Colon (tissue), 2 donors: ENCODE results near the gene ATP7B.
"Not testable (repeated sequence)": the region's sequence is repeated elsewhere in the genome, so short reads cannot be mapped to it uniquely, and the experiment has no call there.

Experiments used
- FAIRE-seq: peaks from 2 replicates; lab custom pipeline; 2012; peaks lifted over from hg19 to GRCh38; lab: Jason Lieb, UNC
- donor health status: control.
- donor health status: control.

Gene ATP7B

DNA sequence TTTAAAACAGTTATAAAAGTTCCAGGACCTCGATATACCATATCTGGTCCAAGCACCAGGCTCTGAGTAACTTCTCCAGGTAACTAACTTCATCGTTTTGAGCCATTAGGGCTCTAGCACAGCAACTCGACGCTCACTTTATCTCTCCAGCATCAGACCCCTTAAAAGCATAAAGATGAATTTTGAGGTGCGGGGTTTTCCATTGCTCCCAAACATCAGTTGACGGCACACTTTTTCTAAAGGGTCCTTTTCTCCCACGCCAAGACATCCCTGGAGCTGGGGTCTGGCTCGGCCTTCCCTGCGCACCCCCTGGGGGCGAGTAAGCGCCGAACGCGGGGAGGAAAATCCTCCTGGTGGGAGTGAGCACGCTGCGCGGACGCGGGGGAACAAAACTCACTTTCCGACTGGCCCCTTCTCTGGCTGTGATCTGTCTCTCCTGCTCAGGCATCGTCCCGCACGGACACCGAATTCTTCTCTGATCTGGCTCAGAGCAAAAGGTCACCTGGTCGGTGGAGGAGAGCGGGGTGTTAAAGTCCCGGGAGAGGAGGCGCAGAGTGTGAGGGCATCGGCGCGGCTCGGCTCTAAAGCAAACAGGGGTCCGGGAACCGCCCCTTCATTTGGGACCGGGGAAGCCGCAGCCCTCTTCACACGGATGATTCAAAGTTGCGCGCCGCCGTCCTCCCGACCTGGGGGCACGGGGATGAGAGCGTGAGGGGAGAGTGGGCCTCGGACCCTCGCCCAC lies at the start of gene ATP7B:
ATP7B (minus strand) TSS at position 561 of the 742 bp plus-strand sequence; CDS start at position 448, 113 bp downstream.
- FAIRE-seq, result no peak

DNA sequence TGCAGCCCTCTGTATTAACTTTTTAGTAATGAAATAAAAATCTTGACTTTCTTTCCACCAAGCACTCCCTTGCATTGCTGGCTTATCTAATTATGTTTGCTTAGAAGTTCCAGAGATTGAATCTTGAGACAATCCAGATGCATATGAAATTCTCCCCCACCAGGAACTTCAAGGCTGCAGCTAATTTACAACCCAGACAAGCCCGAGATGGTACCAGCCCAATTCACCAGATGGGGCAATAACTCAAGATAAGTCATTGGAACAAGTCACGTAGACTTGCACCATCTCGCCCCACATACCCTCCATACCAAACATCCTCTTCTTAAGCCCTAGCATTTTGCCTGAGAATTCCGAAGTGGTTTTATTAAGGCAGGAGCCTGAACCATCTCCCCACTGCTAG lies 42.2 kb upstream of the ATP7B start:
- no peak for FAIRE-seq

DNA sequence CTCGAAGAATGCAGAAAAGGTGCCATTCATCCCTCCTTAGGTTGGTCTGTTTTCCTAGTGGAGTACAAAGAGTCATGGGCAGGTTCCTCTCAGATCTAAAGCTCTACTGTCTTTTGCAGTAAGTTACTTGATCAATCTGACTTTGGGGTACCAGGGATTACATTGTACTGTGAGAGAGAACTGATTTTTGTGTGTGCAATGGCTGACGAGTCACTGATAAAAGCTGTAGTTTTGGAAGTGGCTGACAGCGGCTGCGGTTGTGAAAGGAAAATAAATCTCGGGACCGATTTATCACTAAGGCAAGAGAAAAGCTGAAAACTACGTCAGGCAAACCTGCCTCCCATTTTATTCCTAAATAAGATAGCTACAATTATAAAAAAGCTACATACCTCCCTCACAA lies 40.1 kb upstream of the ATP7B start:
- FAIRE-seq, result no peak

DNA sequence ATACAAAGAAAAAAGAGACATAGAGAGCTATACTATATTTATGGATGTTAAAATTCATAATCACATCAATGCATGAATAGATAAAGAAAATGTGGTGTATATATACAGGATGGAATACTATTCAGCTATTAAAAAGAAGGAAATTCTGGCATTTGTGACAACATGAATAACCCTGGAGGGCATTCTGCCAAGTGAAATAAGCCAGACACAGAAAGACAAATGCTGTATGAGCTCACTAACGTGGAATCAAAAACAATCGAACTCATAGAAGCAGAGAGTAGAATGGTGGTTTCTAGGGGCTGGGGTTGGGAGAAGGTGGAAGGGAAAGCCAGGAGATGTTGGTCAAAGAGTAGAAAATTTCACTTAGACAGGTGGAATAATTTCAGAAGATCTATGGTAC lies 37.3 kb upstream of the ATP7B start:
- no peak for FAIRE-seq

DNA sequence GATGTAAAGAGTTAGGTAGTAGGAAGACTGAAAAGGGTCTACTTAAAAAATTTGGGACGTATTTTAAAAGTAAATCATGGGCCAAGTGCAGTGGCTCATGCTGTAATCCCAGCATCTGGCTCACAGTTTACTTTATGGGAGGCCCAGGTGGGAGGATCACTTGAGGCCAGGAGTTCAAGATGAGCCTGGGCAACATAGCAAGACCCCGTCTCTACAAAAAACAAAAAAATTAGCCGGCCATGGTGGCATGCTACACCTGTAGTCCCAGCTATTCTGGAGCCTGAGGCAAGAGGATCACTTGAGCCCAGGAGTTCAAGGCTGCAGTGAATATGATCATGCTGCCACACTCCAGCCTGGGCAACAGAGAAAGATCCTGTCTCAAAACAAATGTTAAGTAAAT lies 36.2 kb upstream of the ATP7B start:
- no peak for FAIRE-seq

DNA sequence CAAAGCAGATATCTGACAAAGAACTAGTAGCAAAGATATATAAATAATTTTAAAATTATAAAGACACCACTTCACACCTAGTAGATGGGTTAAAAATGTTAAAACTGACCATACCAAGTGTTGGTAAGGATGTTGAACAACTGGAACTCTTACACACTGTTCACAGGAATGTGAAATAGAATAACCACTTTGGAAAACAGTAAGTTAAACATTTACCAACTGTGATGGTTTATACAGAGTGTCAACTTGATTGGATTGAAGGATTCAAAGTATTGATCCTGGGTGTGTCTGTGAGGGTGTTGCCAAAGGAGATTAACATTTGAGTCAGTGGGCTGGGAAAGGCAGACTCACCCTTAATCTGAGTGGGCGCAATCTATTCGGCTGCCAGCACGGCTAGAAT lies 32.4 kb upstream of the ATP7B start:
- FAIRE-seq, result no peak

DNA sequence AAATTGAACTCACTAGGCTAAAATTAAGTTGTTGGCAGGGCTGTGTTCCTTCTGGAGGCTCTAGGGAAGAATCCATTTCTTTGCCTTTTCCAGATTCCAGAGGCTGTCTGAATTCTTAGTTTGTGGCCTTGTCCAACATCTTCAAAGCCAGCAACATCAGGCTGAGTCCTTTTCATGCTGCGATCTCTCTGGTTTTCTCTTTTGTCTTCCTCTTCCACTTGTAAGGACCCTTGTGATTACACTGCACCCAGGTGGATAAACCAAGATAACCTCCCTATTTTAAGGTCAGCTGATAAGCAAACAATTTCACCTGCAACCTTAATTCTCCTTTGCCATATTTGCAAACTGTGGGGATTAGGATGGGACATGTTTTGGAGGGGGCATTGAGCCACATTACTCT lies 24.8 kb upstream of the ATP7B start:
- FAIRE-seq, result no peak

DNA sequence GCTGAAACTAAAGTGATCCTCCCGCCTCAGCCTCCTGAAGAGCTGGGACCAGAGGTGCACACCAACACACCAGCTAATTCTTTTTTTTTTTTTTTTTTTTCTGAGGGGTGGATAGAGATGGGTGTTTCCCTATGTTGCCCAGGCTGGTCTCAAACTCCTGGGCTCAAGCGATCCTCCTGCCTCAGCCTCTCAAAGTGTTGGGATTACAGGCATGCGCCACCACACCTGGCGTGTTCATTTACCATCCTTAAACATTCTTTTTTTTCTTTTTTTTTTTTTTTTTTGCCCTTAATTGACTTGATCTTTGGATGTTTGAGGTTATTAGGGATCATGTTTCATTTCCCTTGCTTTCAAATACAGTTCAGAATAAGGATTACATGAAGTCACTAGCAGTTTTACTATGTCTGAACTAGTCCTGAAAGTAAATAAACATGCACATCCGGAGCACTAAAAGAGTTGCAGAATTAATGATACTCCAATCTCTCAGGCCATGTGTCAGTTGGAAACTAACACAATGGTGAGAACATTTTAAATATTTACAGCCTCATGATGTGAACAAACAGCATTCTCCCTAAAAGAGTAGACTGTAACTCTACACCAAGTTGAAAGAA lies 23.5 kb upstream of the ATP7B start:
- no peak for FAIRE-seq

DNA sequence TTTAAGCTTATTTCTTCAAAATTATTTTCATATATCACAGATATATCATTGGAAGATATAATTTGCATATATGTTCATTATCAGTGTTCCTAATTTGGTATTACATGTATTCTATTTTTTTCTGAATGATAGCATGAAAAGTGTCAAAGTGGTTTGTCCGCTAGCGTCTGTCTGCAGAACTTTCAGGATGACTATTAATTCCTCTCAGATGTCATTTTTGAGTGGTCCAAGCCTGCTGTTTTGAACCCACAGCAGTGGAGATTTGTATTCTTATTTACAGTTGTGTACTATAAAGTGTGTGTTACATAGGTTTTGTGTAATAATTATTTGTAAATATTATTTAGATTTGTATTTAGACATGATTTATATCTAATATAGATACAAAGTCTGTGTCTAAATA lies 21.8 kb upstream of the ATP7B start:
- no peak for FAIRE-seq

DNA sequence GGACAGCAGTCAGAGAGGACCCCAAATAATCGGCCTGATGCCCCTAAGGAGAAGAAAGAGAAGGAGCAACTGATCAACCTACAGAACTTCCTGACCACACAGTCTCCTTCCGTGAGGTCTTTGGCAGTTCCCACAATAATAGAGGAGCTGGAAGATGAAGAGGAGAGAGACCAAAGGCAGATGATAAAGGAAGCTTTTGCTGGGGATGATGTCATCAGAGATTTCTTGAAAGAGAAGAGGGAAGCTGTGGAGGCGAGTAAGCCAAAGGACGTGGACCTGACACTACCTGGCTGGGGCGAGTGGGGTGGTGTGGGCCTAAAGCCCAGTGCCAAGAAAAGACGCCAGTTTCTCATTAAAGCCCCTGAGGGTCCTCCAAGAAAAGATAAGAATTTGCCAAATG lies 19.2 kb upstream of the ATP7B start:
- not testable (repeated sequence) for FAIRE-seq

DNA sequence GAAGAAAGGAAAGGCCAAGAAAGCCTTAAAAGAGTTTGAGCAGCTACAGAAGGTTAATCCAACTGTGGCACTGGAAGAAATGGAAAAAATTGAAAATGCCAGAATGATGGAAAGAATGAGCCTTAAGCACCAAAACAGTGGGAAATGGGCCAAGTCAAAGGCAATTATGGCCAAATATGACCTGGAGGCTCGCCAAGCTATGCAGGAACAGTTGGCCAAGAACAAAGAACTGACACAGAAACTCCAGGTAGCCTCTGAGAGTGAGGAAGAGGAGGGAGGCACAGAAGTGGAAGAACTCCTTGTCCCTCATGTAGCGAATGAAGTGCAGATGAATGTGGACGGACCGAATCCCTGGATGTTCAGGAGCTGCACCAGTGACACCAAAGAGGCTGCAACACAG lies 18.3 kb upstream of the ATP7B start:
- no peak for FAIRE-seq

DNA sequence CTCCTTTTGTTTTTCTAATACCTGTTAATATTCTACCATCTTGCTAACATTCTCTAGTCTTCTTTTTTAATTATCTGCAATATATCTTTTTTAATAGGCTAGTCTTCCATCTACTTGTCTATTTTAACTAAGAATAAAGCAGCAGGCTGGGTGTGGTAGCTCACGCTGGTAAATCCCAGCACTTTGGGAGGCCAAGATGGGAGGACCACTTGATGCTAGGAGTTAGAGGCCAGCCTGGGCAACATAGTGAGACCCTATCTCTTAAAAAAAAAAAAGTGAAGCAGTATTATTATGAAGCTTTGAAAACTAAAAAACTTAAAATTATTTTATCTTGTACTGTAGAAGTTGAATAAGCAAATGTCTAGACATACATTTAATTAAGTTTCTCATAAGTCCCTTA lies 16.6 kb upstream of the ATP7B start:
- FAIRE-seq, result no peak

DNA sequence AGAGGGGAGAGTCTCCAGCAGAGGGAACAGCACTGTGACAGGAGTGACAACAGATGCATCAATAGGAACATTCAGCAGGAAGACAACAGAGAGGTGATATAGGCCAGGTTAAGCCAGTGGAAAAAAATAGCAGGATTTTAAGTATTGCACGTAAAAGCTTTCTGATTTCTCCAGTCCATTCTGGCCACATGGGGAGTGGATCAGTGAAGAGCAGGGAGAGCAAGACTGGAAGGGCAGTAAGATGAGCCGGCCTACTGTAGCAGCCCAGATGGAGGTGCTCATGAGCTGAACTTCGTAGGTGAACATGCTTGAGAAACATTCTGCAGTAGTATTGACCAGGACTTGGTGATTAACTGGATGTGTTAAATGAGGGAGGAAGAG lies 15.0 kb upstream of the ATP7B start:
- FAIRE-seq, result no peak

DNA sequence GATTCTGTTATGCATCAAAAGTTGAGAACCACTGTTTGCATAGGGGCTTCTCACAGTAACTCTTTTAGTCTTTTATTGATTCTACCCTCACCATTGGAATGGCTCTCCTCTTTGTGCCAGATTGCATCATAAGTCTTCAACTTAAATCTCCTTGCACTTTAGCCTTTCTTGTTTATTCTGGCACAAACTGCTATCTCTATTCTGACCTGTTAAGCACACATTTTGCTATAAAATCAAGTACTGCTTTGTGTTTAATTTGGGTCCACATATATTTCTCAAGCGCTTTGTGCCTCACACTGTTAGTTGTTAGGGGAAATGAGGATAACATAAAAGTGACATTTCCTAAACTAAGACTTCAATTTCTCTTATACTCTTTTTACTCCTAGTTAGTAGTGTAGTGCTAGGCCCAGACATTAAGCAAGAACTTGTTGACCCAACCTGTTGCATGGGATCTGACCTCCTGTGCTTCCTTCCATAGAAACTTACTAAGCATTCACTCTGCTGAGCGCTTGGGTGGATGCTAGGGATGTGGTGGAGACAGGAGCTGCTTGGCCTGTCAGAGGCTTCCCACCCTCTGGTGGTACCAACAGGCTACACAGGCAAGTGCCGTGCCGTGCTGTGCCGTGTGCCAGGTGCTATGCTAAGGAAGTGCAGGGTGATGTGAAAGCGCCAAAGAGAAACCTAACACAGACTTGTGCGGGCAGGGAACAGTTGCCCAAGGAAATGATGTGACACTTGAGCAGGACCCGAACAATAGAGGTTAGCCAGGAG lies 14.4 kb upstream of the ATP7B start:
- FAIRE-seq, result no peak

DNA sequence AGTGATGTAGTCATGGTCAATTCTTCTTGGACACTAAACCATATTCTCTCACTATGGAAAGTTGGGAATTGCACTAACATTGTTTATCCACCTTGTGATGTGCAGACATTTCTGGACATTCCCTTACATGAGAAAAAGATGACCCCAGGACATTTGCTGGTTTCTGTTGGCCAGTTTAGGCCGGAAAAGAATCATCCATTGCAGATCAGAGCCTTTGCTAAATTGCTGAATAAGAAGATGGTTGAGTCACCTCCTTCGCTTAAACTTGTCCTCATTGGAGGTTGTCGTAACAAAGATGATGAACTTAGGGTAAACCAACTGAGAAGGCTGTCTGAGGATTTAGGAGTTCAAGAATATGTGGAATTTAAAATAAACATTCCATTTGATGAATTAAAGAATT lies 13.2 kb upstream of the ATP7B start, which contains the start of gene UTP14C:
UTP14C (plus strand) TSS at position 211 of the 400 bp plus-strand sequence. CDS start 4,114 bp downstream, outside the sequence.
- FAIRE-seq, result no peak

DNA sequence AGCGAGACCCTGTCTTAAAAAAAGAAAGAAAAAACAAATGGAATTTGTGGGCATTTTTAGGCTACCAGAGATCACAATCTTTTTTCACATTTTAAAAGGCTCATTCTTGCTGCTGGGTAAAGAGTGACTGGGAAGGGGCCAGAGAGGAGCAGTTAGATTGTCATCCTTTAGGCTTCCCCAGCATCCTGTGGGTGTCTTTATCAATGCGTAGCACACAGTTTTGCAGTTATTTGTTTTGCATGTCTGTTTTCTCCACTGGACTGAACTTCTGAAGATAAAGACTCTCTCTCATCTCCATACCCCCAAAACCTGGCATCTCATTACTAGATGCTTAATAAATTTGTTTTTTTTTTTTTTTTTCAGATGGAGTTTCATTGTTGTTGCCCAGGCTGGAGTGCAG lies 11.1 kb upstream of the ATP7B start:
- FAIRE-seq, result no peak

DNA sequence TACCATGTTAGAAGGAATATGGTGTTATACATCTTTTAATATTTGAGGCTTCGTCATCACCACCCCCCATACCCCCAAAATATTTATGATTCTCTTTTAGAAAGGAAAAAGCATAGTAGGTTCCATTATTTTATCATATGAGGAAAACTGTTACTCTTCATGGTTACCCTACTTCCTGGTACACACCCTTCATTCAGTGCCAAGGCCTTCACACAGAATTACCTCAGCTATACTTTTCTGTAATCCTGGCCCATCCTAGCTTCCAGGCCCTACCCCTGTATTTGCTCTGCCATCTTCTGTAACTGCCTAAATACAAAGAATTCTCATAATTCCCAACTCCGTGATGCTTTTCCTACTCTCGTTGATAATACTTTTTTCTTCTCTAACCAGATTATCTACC lies 8.9 kb upstream of the ATP7B start:
- FAIRE-seq, result no peak

DNA sequence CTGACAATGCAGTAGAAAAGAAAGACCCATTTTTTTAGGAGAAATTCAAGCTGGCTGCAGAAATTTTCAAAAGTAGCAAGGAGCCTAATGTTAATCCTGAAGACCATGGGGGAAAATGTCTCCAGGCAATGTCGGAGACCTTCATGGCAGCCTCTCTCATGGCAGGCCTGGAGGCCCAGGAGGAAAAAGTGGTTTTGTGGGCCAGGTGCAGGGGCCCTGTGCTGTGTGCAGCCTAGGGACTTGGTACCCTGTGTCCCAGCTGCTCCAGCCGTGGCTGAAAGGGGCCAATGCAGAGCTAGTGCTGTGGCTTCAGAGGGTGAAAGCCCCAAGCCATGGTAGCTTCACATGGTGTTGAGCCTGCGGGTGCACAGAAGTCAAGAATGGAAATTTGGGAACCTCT lies 5.0 kb upstream of the ATP7B start:
- no peak for FAIRE-seq

DNA sequence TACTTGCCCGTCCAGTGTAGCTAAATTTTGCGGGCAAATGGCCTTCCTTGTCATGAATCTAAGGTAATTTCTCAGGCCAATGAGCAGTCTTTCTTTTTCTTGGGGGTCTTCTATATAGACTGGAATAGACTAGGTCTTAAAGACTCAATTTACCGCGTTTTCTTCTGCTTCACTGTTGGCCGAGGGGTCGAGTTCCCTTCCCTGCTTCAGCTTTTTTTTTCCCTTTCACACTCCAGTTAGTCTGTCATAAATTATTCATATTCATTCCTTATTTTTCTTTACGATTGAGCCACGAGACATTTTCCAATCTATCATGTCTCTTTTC lies 1.2 kb upstream of the ATP7B start:
- no peak for FAIRE-seq

DNA sequence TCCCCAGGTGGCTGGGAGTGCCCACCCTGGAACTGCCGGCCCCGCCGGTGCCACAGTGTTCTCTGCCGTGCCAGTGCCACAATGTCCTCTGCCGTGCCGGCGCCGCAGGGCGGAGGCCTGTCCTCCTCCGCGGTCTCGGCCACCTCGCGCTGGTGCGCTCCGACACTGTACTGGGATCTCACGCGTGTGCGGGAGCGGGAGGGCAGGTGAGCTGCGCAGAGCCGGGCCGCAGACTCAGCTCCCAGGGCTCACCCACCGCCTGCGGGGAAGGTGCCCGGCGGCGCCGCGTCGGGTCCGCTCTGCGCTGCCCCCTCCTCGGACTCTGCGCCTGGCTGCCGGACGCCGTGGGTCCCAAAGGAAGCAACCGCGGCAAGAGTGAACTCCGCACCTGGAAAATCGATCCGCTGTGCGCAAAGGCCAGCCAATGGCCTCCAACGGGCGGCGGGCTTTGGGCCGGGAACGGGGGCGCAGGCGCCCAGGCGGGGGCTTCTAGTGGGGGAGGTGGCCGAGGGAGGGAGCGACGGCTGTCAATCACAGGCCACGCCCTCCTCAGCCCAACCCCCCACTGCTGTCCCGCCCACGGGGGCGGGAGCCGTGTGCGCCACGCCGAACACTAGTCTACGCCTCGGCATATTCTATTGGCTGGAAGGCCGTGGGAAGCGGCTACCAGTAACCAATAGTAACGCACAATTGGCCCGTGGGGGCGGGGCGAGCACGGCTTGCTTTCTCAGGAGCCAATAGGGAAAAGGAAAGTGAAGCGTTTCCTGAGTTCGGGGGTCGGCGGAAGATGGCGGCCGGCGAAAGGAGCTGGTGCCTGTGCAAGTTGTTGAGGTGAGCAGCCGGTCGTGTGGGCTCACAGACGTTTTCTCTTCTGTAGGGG lies 622 bp upstream of the ATP7B start, which contains the start of gene ALG11:
ALG11 (plus strand) TSS at position 767 of the 880 bp plus-strand sequence; CDS start at position 788, 21 bp downstream.
- FAIRE-seq, result no peak

DNA sequence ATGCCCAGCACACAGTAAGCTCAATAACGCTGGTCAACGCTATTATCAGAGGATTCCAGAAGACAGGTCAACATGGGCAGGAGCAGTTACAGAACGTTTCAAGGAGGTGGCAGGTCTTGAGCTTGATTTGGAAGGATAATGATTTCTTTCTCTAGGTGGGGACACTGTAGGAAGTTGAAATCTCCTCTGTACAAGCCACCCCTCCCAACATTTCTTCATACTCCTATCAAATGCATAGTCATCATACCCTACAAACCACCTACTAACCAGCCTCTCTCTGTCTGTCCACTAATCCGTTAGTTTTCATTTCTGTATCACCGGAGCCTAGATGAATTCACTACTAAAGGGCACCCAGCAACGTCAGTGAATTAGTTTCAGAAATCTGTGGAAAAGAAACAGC lies 1.3 kb downstream of the ATP7B start:
- FAIRE-seq, result no peak

DNA sequence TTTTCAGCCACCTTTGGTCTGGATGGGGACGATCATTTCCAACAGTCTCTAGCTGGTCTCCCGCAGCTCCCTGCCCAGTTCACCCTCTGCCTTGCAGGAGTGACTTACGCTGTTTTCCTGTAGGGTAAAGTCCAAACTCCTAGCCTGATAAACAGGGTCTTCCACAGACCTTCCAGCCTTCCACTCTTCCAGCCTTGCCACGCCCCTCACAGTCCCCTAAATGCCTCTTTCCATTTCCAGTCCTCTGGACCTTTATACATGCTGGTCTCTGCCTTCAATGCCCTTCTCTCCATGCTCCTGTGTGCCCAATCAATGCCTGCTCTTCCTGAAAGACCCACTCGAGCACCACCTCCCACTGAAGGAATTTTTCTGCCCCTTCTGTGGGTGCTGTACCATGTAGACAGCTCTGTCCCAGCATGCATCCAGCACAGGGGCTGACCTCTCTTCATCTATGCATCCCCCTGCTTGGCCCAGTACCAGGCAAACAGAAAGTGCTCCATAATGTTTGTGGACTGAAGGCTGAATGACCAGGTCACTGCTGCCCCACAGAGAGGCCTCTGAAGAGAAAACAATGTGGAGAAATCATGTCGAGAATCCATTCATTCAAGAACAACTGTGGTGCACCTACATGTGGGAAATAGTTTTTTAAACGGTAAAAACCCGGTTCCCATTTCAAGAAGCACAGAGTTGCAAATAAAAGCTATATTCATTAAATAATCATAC lies 4.6 kb downstream of the ATP7B start:
- FAIRE-seq, result no peak
